OCI-LY3 (cell line): ENCODE data around the gene APOBEC3C.

Source experiments
- CTCF ChIP-seq: fragments of 200-600, 300-600 bp; sonication (generic); IDR thresholded peaks from 2 replicates; pipeline ENCODE4 v1.5.1; 2014; ENCODE audit warnings: antibody characterized with exemption, low read length, low read depth
- EZH2phosphoT487 ChIP-seq: fragments of 200-600 bp; shearing (Covaris generic); IDR thresholded peaks from 2 replicates; pipeline ENCODE4 v1.6.1; 2018; ENCODE audit warnings: antibody characterized with exemption, mixed run types, low read depth

GRCh38 chr22:38981992-38982927 lies 31.8 kb upstream of the APOBEC3C start, which contains the start of gene APOBEC3B:
- no peak for TF ChIP-seq CTCF
- TF ChIP-seq EZH2phosphoT487, result no peak
